SW480 (cell line): ENCODE measurements around the gene ADAMTS4.

Experiments
- DNase-seq: peaks from one replicate; pipeline ENCODE4 v3.0.0-alpha.2; 2016; ENCODE audit warnings: low spot score

Gene ADAMTS4

GRCh38 chr1:161145832-161146231, 53.0 kb downstream of the ADAMTS4 start:
- DNase-seq: no peak

- DNase-seq: no peak
Measured at GRCh38 chr1:161140755-161141400, 58.0 kb downstream of the ADAMTS4 start.

- peak; percentile 32 for DNase-seq
Measured at GRCh38 chr1:161139766-161140165, 59.1 kb downstream of the ADAMTS4 start.

- DNase-seq: no peak
Measured at GRCh38 chr1:161138431-161138830, 60.4 kb downstream of the ADAMTS4 start.

GRCh38 chr1:161137881-161138280, 61.0 kb downstream of the ADAMTS4 start:
- no peak for DNase-seq
